Mammary epithelial cell (primary cell): ENCODE measurements around the gene NOL12.

Source experiments
- EZH2 ChIP-seq: IDR thresholded peaks from 2 replicates; pipeline ENCODE4 v1.6.1; 2012; ENCODE audit warnings: low read length, inconsistent platforms, borderline replicate concordance
- TF ChIP-seq, protein P1 (sequence below), 2 donors: IDR thresholded peaks in 1 of 2; conservative IDR thresholded peaks in 1 of 2; 2 replicates each; pipeline ENCODE4 v1.5.1; 2011 to 2012; ENCODE audit warnings: inconsistent platforms in 2 of 2, low read length in 2 of 2, mild to moderate bottlenecking in 2 of 2, control low read depth in 1 of 2, low read depth in 1 of 2; ENCODE audit not compliant: insufficient read depth in 1 of 2; ENCODE audit errors: extremely low read depth in 1 of 2

DNA sequence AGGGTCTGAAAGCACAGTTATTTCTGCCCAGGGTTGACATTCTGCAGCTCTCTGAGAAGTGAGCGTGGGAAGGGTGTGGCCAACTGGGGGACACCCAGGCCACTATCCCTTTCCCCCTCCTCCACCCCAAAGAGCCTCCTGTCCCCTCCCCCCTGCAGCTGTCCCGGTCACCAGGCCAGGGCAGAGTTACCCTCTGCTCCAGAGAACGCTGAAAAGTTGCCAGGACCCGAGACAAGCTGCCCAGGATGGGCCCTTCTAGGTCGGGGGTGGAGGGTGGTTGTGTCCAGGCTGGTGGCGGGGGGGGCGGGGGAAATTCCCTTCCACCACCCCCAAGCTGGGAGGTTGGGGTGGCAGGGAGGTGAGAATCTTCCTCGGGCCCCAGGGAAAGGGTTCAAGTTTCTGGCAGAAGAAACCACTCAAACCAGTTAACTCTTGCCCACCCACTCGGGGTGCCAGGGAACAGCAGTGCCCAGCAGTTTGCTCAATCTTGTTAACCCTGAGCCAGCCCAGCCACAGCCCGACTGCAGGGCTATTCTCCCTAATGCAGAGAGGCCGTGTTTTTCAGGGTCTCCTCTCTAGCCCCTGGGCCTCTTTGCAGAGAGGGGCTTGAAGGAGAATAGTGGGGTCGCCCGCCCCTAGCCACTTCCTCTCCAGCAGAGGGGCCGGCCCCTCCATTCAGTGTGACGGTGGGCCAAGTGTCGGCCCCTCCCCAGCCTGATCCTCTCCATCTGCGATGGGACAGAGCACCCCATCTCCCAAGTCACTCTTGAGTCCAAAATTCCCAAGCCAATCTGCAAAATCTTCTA lies 10.0 kb upstream of the NOL12 start:
- TF ChIP-seq, protein P1, sequence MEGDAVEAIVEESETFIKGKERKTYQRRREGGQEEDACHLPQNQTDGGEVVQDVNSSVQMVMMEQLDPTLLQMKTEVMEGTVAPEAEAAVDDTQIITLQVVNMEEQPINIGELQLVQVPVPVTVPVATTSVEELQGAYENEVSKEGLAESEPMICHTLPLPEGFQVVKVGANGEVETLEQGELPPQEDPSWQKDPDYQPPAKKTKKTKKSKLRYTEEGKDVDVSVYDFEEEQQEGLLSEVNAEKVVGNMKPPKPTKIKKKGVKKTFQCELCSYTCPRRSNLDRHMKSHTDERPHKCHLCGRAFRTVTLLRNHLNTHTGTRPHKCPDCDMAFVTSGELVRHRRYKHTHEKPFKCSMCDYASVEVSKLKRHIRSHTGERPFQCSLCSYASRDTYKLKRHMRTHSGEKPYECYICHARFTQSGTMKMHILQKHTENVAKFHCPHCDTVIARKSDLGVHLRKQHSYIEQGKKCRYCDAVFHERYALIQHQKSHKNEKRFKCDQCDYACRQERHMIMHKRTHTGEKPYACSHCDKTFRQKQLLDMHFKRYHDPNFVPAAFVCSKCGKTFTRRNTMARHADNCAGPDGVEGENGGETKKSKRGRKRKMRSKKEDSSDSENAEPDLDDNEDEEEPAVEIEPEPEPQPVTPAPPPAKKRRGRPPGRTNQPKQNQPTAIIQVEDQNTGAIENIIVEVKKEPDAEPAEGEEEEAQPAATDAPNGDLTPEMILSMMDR (conservative IDR thresholded peaks at IDR 0.05 in 1 of 2, IDR thresholded peaks at IDR 0.05 in 1 of 2; ENCODE audit: extremely low read depth in 1 of 2, insufficient read depth in 1 of 2, low read depth in 1 of 2, low read length in 2 of 2): no peak
- no peak for TF ChIP-seq EZH2
